AG04450 (cell line): ENCODE results near the gene SCN1A. TPM values are rescaled to one million over a fixed set of nuclear protein-coding genes. Genes with fewer than 3 reads are reported as not detected.
"Not testable (repeated sequence)": the region's sequence is repeated elsewhere in the genome, so short reads cannot be mapped to it uniquely, and the experiment has no call there.

Experiments used
- CTCF ChIA-PET: fragments of 300-600, 350-600 bp; formaldehyde crosslinking; extraction: SDS; loops from one replicate; lab custom pipeline; 2022; ENCODE audit warnings: antibody characterized with exemption, inconsistent platforms; lab: Charles Lee
- POLR2A ChIA-PET: fragments of 350-600 bp; formaldehyde crosslinking; extraction: SDS; loops from one replicate; lab custom pipeline; 2021; ENCODE audit warnings: antibody characterized with exemption, inconsistent platforms; lab: Yijun Ruan, JAX
- DNase-seq: peaks from one replicate; pipeline ENCODE4 v3.0.0-alpha.2; 2011; ENCODE audit warnings: low read depth, low spot score
- H3K27ac ChIP-seq: one replicate; pipeline ENCODE4 v1.5.1; 2012; ENCODE audit warnings: low read depth, low read length, control low read depth
- H3K27me3 ChIP-seq: one replicate; pipeline ENCODE4 v1.6.0; 2012; ENCODE audit warnings: low read length; ENCODE audit not compliant: control insufficient read depth, insufficient read depth
- H3K4me3 ChIP-seq: 2 replicates; pipeline ENCODE4 v1.5.1; 2011; ENCODE audit warnings: mild to moderate bottlenecking, low read depth, low read length, control low read depth
- H3K9me3 ChIP-seq: 2 replicates; pipeline ENCODE4 v1.5.1; 2012; ENCODE audit warnings: low read length; ENCODE audit not compliant: control insufficient read depth, insufficient read depth
- CTCF ChIP-seq: IDR thresholded peaks from 2 replicates; pipeline ENCODE4 v1.5.1; 2011; ENCODE audit warnings: low read depth, low read length, control low read depth, inconsistent platforms
- polyA plus RNA-seq: library from polyadenylated mRNA; depleted of rRNA; stranded (reverse); fragments of >200 nt; gene quantifications from 2 replicates; pipeline ENCODE4 v1.2.3, GENCODE V29; 2011

SCN1A gene
- polyA plus RNA-seq, 1 experiment = not detected

- no peak for TF ChIP-seq CTCF
Measured at GRCh38 chr2:166011660-166012059, 116.2 kb downstream of the SCN1A start.

GRCh38 chr2:166000401-166000800 is 127.4 kb downstream of the SCN1A start:
- ChIA-PET CTCF (interaction anchor here (0.7 kb wide), 1 partner anchor 20 kb away, joined by 4 read pairs; no protein-coding TSS in a partner anchor), POLR2A (no interaction called here)
- Histone ChIP-seq H3K27ac (no peak overlapping the region), H3K9me3 (no peaks in the 10 kb centered on the region), H3K27me3 (no peaks in the 10 kb centered on the region), H3K4me3 (no peak overlapping the region)
- no peak for DNase-seq
- TF ChIP-seq CTCF = no peak

More at GRCh38 chr2:166011660-166012059, 116.2 kb downstream of the SCN1A start:
- ChIA-PET CTCF (interaction anchor here (1.7 kb wide), 1 partner anchor 117 kb away, joined by 4 read pairs; no protein-coding TSS in a partner anchor), POLR2A (no interaction called here)
- no peak for DNase-seq
- no peaks in the 10 kb centered on the region for H3K9me3 ChIP-seq
- H3K4me3 ChIP-seq = no peak overlapping the region
- H3K27ac ChIP-seq = no peak overlapping the region
- H3K27me3 ChIP-seq = no peaks in the 10 kb centered on the region

- ChIA-PET CTCF (no interaction called here), POLR2A (no interaction called here)
- H3K27ac ChIP-seq = no peak overlapping the region
- no peak for TF ChIP-seq CTCF
- no peak for DNase-seq
- H3K27me3 ChIP-seq = no peaks in the 10 kb centered on the region
- H3K9me3 ChIP-seq = no peaks in the 10 kb centered on the region
- no peak overlapping the region for H3K4me3 ChIP-seq
Measured at GRCh38 chr2:165990846-165991245, 137.0 kb downstream of the SCN1A start.

- Histone ChIP-seq H3K27ac (no peak overlapping the region), H3K9me3 (no peaks in the 10 kb centered on the region), H3K4me3 (no peak overlapping the region), H3K27me3 (no peaks in the 10 kb centered on the region)
- POLR2A ChIA-PET = no interaction called here
- DNase-seq = no peak
- CTCF ChIA-PET = no interaction called here
- TF ChIP-seq CTCF = no peak
Measured at GRCh38 chr2:165989851-165990250, 138.0 kb downstream of the SCN1A start.

- ChIA-PET CTCF (no interaction called here), POLR2A (no interaction called here)
- Histone ChIP-seq H3K9me3 (no peaks in the 10 kb centered on the region), H3K27ac (no peak overlapping the region), H3K27me3 (no peaks in the 10 kb centered on the region), H3K4me3 (no peak overlapping the region)
- DNase-seq = no peak
- no peak for TF ChIP-seq CTCF
Measured at GRCh38 chr2:165985120-165985519, 142.7 kb downstream of the SCN1A start.

- CTCF ChIA-PET, H3K27me3 ChIP-seq, H3K27ac ChIP-seq, POLR2A ChIA-PET, DNase-seq, H3K4me3 ChIP-seq, H3K9me3 ChIP-seq: not testable (repeated sequence)
Measured at GRCh38 chr2:165972161-165972560, 155.7 kb downstream of the SCN1A start.
